ACHN (cell line): ENCODE data around the gene METTL23.
A peak's percentile ranks its signal among the peaks of the same experiment; 100 is the strongest.

ENCODE experiments used
- DNase-seq: peaks from one replicate; pipeline ENCODE4 v3.0.0-alpha.2; 2015
- in situ Hi-C: cut with HindIII; loops from 2 replicates; pipeline ENCODE4 v1.10.0; 2017; ENCODE audit warnings: low sequenced_read_pairs, low pct_ligation_motif_present, low pct_unique_long_range_greater_than_20kb

METTL23 gene

GRCh38 chr17:76726776-76727718 is at the start of gene METTL23:
TSS of gene METTL23 (plus strand) at chr17:76726839. CDS start at chr17:76729711, 2,872 bp downstream.
- in situ Hi-C loops = no loop called here
- DNase-seq = peak; percentile 86

GRCh38 chr17:76677406-76677805 is 49.2 kb upstream of the METTL23 start:
- no peak for DNase-seq
- in situ Hi-C loops = no loop called here

GRCh38 chr17:76678330-76678729 is 48.3 kb upstream of the METTL23 start:
- in situ Hi-C loops = no loop called here
- no peak for DNase-seq

GRCh38 chr17:76679239-76679638 is 47.4 kb upstream of the METTL23 start:
- no peak for DNase-seq
- in situ Hi-C loops = no loop called here

- in situ Hi-C loops = no loop called here
- peak; percentile 60 for DNase-seq
Measured at GRCh38 chr17:76681222-76682137, 45.2 kb upstream of the METTL23 start.

- in situ Hi-C loops = no loop called here
- DNase-seq = no peak
Measured at GRCh38 chr17:76682296-76682695, 44.3 kb upstream of the METTL23 start.

- in situ Hi-C loops = no loop called here
- DNase-seq = no peak
Measured at GRCh38 chr17:76683011-76683755, 43.5 kb upstream of the METTL23 start.

- in situ Hi-C loops = no loop called here
- no peak for DNase-seq
Measured at GRCh38 chr17:76683921-76684745, 42.5 kb upstream of the METTL23 start.

- DNase-seq = no peak
- in situ Hi-C loops = no loop called here
Measured at GRCh38 chr17:76684756-76685155, 41.9 kb upstream of the METTL23 start.

- DNase-seq = no peak
- in situ Hi-C loops = no loop called here
Measured at GRCh38 chr17:76685366-76685765, 41.3 kb upstream of the METTL23 start.

- DNase-seq = no peak
- in situ Hi-C loops = no loop called here
Measured at GRCh38 chr17:76685846-76686245, 40.8 kb upstream of the METTL23 start.

GRCh38 chr17:76686538-76687297 is 39.9 kb upstream of the METTL23 start:
- no peak for DNase-seq
- in situ Hi-C loops = no loop called here

- in situ Hi-C loops = no loop called here
- DNase-seq = no peak
Measured at GRCh38 chr17:76687298-76688164, 39.1 kb upstream of the METTL23 start.

- peak; percentile 50 for DNase-seq
- in situ Hi-C loops = no loop called here
Measured at GRCh38 chr17:76688165-76688622, 38.4 kb upstream of the METTL23 start.

- DNase-seq = no peak
- in situ Hi-C loops = no loop called here
Measured at GRCh38 chr17:76689859-76690258, 36.8 kb upstream of the METTL23 start.

GRCh38 chr17:76690596-76691280 is 35.9 kb upstream of the METTL23 start:
- DNase-seq = no peak
- in situ Hi-C loops = no loop called here
